Endodermal cell (in vitro differentiated cells): ENCODE measurements around the gene PRR5. TPM values are rescaled to one million over a fixed set of nuclear protein-coding genes. Genes with fewer than 3 reads are reported as not detected.
"Not testable (repeated sequence)": the region's sequence is repeated elsewhere in the genome, so short reads cannot be mapped to it uniquely, and the experiment has no call there.

ENCODE experiments used
- DNase-seq: peaks from one replicate; pipeline ENCODE4 v3.0.0-alpha.2; 2017
- H3K27ac ChIP-seq: 2 replicates; pipeline ENCODE4 v1.5.1; 2013; ENCODE audit warnings: mild to moderate bottlenecking, low read depth, low read length, moderate library complexity
- H3K27me3 ChIP-seq: 2 replicates; pipeline ENCODE4 v1.6.1; 2013; ENCODE audit warnings: mild to moderate bottlenecking, low read length, moderate library complexity; ENCODE audit not compliant: insufficient read depth, control insufficient read depth, poor library complexity, severe bottlenecking
- H3K36me3 ChIP-seq: 2 replicates; pipeline ENCODE4 v1.7.0; 2013; ENCODE audit warnings: mild to moderate bottlenecking, low read length, moderate library complexity; ENCODE audit not compliant: control insufficient read depth, insufficient read depth
- H3K4me1 ChIP-seq: one replicate; pipeline ENCODE4 v1.7.0; 2013; ENCODE audit warnings: low read length; ENCODE audit not compliant: control insufficient read depth, insufficient read depth
- H3K4me3 ChIP-seq: 2 replicates; pipeline ENCODE4 v1.5.1; 2013; ENCODE audit warnings: mild to moderate bottlenecking, low read length, moderate library complexity
- H3K9ac ChIP-seq: 2 replicates; pipeline ENCODE4 v1.6.1; 2013; ENCODE audit warnings: mild to moderate bottlenecking, low read length, moderate library complexity; ENCODE audit not compliant: poor library complexity, severe bottlenecking; ENCODE audit errors: extremely low read depth
- H3K9me3 ChIP-seq: 2 replicates; pipeline ENCODE4 v1.6.1; 2013; ENCODE audit warnings: mild to moderate bottlenecking, low read length, moderate library complexity; ENCODE audit not compliant: control insufficient read depth
- H3K27ac Mint-ChIP-seq: 2 replicates; pipeline ENCODE4 v1.8.0; 2020; ENCODE audit warnings: mixed read lengths
- H3K27me3 Mint-ChIP-seq: 2 replicates; pipeline ENCODE4 v1.8.0; 2021; ENCODE audit warnings: mild to moderate bottlenecking, mixed read lengths; ENCODE audit not compliant: insufficient read depth
- H3K36me3 Mint-ChIP-seq: 2 replicates; pipeline ENCODE4 v1.8.0; 2020; ENCODE audit warnings: low read depth, mixed read lengths
- H3K4me1 Mint-ChIP-seq: 2 replicates; pipeline ENCODE4 v1.8.0; 2020; ENCODE audit warnings: mixed read lengths
- H3K4me3 Mint-ChIP-seq: 2 replicates; pipeline ENCODE4 v1.8.0; 2020; ENCODE audit warnings: mild to moderate bottlenecking, moderate library complexity, mixed read lengths
- H3K9me3 Mint-ChIP-seq: 2 replicates; pipeline ENCODE4 v1.8.0; 2020; ENCODE audit warnings: mild to moderate bottlenecking, mixed read lengths
- WGBS, 2 experiments: methylation state at CpG; one replicate each; pipeline versions ENCODE4 v1.1.5 to v1.1.7; 2013; ENCODE audit warnings: missing lambda C conversion rate in 2 of 2, mixed read lengths in 1 of 2; ENCODE audit not compliant: insufficient coverage in 1 of 2, insufficient read length in 1 of 2; 5-methylcytosine and 5-hydroxymethylcytosine counted together
- total RNA-seq, 2 donors: library from RNA; stranded (reverse); fragmentation: NEBNext Ultra II Directional in 1 of 2; extraction: Animal tissue kit (Norgen Biotek cat#: 25700) in 1 of 2; gene quantifications; 2 replicates in 1 of 2; 3 replicates in 1 of 2; pipeline ENCODE4 v1.2.1, GENCODE V29; 2021
- TF ChIP-seq, protein P1 (sequence below): fragments of 200-600 bp; sonication (generic); conservative IDR thresholded peaks from 2 replicates; pipeline ENCODE4 v1.5.0; 2021; ENCODE audit warnings: antibody characterized with exemption, mild to moderate bottlenecking

The PRR5 gene
- total RNA-seq, 2 donors from 2014 or later: 32.0 to 37.2 TPM

DNA sequence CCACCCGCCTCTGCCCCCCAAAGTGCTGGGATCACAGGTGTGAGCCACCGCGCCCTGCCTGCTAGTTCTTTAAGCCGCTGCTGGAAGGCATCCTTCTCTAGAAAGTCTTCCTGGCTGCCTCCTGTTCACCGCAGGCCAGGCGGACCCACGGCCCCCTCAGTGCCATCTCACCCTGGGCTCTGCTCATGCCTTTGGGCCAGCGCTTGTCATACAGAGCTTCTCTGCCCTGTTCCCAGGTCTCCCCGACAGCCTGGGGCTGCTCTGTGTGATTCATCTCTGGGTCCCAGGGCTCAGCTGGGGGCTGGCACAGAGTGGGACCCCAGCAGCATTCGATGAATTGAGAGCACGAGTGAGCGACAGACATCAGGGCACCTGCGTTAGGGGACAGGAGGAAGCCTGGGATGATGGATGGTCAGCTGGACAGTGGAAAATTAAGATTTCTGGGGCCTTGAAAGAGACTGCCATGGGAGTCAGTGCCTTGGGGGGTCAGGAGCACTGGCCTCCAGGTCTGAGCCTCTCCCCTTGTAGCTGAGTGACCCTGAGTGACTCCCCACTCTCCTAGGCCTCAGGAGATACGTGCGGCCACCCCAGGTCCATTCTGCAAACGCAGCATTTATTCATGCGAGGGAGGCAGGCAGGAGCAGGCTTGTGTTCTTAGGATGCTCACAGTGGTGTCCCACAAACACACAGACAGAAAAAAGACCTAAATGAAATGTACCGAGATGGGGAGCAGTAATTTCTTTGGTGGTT is 23.3 kb upstream of the PRR5 start:
- peaks cover 3% of the 10 kb centered on the region for H3K4me1 ChIP-seq
- H3K27me3 ChIP-seq: no peaks in the 10 kb centered on the region
- Mint-ChIP-seq H3K27me3 (no peaks in the 10 kb centered on the region), H3K27ac (no peak overlapping the region), H3K36me3 (no peaks in the 10 kb centered on the region), H3K4me1 (no peaks in the 10 kb centered on the region), H3K4me3 (no peak overlapping the region), H3K9me3 (no peaks in the 10 kb centered on the region)
- H3K4me3 ChIP-seq: no peak overlapping the region
- TF ChIP-seq, protein P1, sequence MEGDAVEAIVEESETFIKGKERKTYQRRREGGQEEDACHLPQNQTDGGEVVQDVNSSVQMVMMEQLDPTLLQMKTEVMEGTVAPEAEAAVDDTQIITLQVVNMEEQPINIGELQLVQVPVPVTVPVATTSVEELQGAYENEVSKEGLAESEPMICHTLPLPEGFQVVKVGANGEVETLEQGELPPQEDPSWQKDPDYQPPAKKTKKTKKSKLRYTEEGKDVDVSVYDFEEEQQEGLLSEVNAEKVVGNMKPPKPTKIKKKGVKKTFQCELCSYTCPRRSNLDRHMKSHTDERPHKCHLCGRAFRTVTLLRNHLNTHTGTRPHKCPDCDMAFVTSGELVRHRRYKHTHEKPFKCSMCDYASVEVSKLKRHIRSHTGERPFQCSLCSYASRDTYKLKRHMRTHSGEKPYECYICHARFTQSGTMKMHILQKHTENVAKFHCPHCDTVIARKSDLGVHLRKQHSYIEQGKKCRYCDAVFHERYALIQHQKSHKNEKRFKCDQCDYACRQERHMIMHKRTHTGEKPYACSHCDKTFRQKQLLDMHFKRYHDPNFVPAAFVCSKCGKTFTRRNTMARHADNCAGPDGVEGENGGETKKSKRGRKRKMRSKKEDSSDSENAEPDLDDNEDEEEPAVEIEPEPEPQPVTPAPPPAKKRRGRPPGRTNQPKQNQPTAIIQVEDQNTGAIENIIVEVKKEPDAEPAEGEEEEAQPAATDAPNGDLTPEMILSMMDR: no peak
- no peak overlapping the region for H3K27ac ChIP-seq
- no peak overlapping the region for H3K9ac ChIP-seq
- WGBS, 2 experiments: 91 to 95% methylated on average over 17 to 18 of the region's 18 CpGs
- H3K9me3 ChIP-seq: no peaks in the 10 kb centered on the region
- no peak for DNase-seq
- no peaks in the 10 kb centered on the region for H3K36me3 ChIP-seq

DNA sequence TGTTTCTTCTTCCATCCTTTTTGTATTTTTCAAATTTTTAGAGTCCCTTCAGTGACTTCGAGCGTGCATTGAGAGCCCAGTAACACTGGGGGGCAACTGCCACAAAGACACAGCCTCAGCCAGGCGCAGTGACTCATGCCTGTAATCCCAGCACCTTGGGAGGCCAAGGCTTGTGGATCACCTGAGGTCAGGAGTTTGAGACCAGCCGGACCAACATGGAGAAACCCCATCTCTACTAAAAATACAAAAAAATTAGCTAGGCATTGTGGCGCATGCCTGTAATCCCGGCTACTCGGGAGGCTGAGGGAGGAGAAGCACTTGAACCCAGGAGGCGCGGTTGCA is 22.7 kb upstream of the PRR5 start:
- not testable (repeated sequence) for H3K27me3 Mint-ChIP-seq, H3K36me3 ChIP-seq, H3K27ac Mint-ChIP-seq, H3K4me1 ChIP-seq, H3K9me3 ChIP-seq, H3K27ac ChIP-seq, DNase-seq, H3K27me3 ChIP-seq, H3K9me3 Mint-ChIP-seq, H3K4me3 Mint-ChIP-seq, H3K4me3 ChIP-seq, H3K4me1 Mint-ChIP-seq, H3K36me3 Mint-ChIP-seq, H3K9ac ChIP-seq
- WGBS, 2 experiments: 80 to 86% methylated on average over 4 to 9 of the region's 9 CpGs

DNA sequence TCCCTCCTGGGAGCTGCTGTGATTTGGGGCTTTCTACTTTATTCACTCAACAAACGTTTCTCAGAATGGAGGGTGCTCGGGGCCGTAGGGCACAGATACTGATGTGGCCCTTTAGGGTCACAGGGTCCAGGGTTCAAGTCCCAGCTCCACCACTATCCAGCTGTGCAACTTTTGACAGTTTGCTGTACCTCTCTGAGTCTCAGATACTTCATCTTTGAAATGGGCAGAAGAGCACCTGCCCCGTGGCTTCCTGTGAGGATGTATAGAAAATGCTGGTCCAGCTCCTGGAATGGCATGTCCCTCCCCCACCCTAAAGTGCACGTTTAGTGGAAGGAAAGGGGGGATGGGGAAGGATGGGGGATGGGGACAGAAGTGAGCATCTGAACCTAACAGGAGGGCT is 21.9 kb upstream of the PRR5 start:
- Mint-ChIP-seq H3K27me3 (no peaks in the 10 kb centered on the region), H3K4me3 (no peak overlapping the region), H3K36me3 (no peaks in the 10 kb centered on the region), H3K27ac (no peak overlapping the region), H3K9me3 (no peaks in the 10 kb centered on the region), H3K4me1 (peaks cover 6% of the 10 kb centered on the region)
- Histone ChIP-seq H3K36me3 (no peaks in the 10 kb centered on the region), H3K4me3 (no peak overlapping the region), H3K9ac (no peak overlapping the region), H3K27me3 (no peaks in the 10 kb centered on the region), H3K4me1 (peaks cover 3% of the 10 kb centered on the region), H3K27ac (no peak overlapping the region), H3K9me3 (no peaks in the 10 kb centered on the region)
- TF ChIP-seq, protein P1: no peak
- no peak for DNase-seq
- WGBS, 2 experiments: 75 to 77% methylated on average over 3 to 5 of the region's 5 CpGs

DNA sequence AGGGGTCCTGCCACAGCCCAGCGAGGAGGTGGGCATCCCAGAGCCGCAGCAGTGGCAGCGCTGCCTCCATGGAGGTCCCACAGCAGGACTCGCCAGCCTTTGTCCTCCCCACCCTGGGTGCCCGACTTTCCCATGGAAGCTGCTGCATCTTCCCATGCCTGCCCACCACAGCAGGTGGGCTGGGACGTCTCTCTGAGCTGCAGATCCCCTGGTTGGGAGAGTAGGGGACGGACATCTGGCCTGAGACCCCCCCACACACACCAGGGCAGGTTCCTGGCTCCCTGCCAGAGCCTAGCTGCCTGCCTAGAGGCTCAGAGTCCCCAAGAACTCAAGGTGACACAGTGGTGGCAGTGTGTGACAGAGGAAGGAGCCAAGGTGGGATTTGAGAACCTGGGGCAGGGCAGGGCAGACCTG is 21.5 kb upstream of the PRR5 start:
- H3K4me3 Mint-ChIP-seq: no peak overlapping the region
- Histone ChIP-seq H3K4me3 (no peak overlapping the region), H3K4me1 (peaks cover 3% of the 10 kb centered on the region), H3K9me3 (no peaks in the 10 kb centered on the region), H3K27ac (no peak overlapping the region), H3K36me3 (no peaks in the 10 kb centered on the region), H3K27me3 (no peaks in the 10 kb centered on the region), H3K9ac (no peak overlapping the region)
- TF ChIP-seq, protein P1: no peak
- peaks cover 9% of the 10 kb centered on the region for H3K4me1 Mint-ChIP-seq
- WGBS, 2 experiments: 84 to 100% methylated on average over 1 to 7 of the region's 7 CpGs
- no peaks in the 10 kb centered on the region for H3K27me3 Mint-ChIP-seq
- DNase-seq: no peak
- H3K36me3 Mint-ChIP-seq: no peaks in the 10 kb centered on the region
- H3K9me3 Mint-ChIP-seq: no peaks in the 10 kb centered on the region
- H3K27ac Mint-ChIP-seq: no peak overlapping the region
